CD14-positive monocyte (primary cell): ENCODE results near the gene KRTAP16-1. TPM values are rescaled to one million over a fixed set of nuclear protein-coding genes. Genes with fewer than 3 reads are reported as not detected.

Experiments used
- DNase-seq, 3 donors: peaks; one replicate each; pipeline ENCODE4 v3.0.0-alpha.2; 2011 to 2022
- H2AFZ ChIP-seq: 2 replicates; pipeline ENCODE4 v1.6.0; 2012; ENCODE audit warnings: mild to moderate bottlenecking, low read depth, low read length, inconsistent platforms; ENCODE audit not compliant: insufficient read depth, poor library complexity, severe bottlenecking
- H3K27ac ChIP-seq, 2 donors: 1 replicate in 1 of 2; 2 replicates in 1 of 2; pipeline ENCODE4 v1.5.1; 2012 to 2013; ENCODE audit warnings: low read length in 2 of 2, control low read depth in 1 of 2, inconsistent platforms in 1 of 2, low read depth in 1 of 2, mild to moderate bottlenecking in 1 of 2
- H3K27me3 ChIP-seq, 2 donors: one replicate each; pipeline versions ENCODE4 v1.6.0 to v1.6.1; 2011 to 2013; ENCODE audit warnings: low read length in 2 of 2; ENCODE audit not compliant: control insufficient read depth in 2 of 2, insufficient read depth in 2 of 2
- H3K36me3 ChIP-seq, 2 donors: replicated peaks in 1 of 2; 1 replicate in 1 of 2; 2 replicates in 1 of 2; pipeline versions ENCODE4 v1.5.1 to v1.6.1; 2012 to 2013; ENCODE audit warnings: low read length in 2 of 2, control low read depth in 1 of 2, inconsistent platforms in 1 of 2, mild to moderate bottlenecking in 1 of 2; ENCODE audit not compliant: insufficient read depth in 2 of 2, control insufficient read depth in 1 of 2
- H3K4me1 ChIP-seq, 2 donors: 1 replicate in 1 of 2; 2 replicates in 1 of 2; pipeline versions ENCODE4 v1.5.1 to v1.6.1; 2012 to 2013; ENCODE audit warnings: low read length in 2 of 2, control low read depth in 1 of 2, inconsistent platforms in 1 of 2, mild to moderate bottlenecking in 1 of 2, moderate library complexity in 1 of 2; ENCODE audit not compliant: insufficient read depth in 2 of 2, control insufficient read depth in 1 of 2
- H3K4me2 ChIP-seq: replicated peaks from 2 replicates; pipeline ENCODE3; 2012; ENCODE audit warnings: low read length, moderate library complexity, mild to moderate bottlenecking; ENCODE audit not compliant: poor library complexity, severe bottlenecking; ENCODE audit errors: extremely low read depth
- H3K4me3 ChIP-seq, 3 experiments: fragments of 200-600 bp in 1 of 3; sonication (generic) in 1 of 3; replicated peaks in 1 of 3; 1 replicate in 2 of 3; 2 replicates in 1 of 3; pipeline ENCODE4 v1.5.1; 2011 to 2013; ENCODE audit warnings: low read length in 3 of 3, mild to moderate bottlenecking in 3 of 3, control low read depth in 2 of 3, low read depth in 2 of 3, inconsistent platforms in 1 of 3, moderate library complexity in 1 of 3
- H3K79me2 ChIP-seq: 2 replicates; pipeline ENCODE4 v1.6.0; 2012; ENCODE audit warnings: mild to moderate bottlenecking, control low read depth, inconsistent platforms, low read length, moderate library complexity; ENCODE audit not compliant: insufficient read depth
- H3K9ac ChIP-seq: 2 replicates; pipeline ENCODE4 v1.6.0; 2017; ENCODE audit warnings: low read length, mild to moderate bottlenecking; ENCODE audit not compliant: insufficient read depth, poor library complexity, severe bottlenecking
- H3K9me3 ChIP-seq, 2 donors: replicated peaks in 1 of 2; 1 replicate in 1 of 2; 2 replicates in 1 of 2; pipeline versions ENCODE4 v1.5.1 to v1.6.1; 2012 to 2013; ENCODE audit warnings: low read length in 2 of 2, control low read depth in 1 of 2; ENCODE audit not compliant: control insufficient read depth in 1 of 2, insufficient read depth in 1 of 2
- H4K20me1 ChIP-seq: 2 replicates; pipeline ENCODE4 v1.6.0; 2012; ENCODE audit warnings: mild to moderate bottlenecking, low read length, control low read depth, moderate library complexity; ENCODE audit not compliant: insufficient read depth
- H3K27ac Mint-ChIP-seq, 7 donors: one replicate each; pipeline ENCODE4 v1.8.0; 2020; ENCODE audit warnings: mild to moderate bottlenecking in 7 of 7, mixed read lengths in 7 of 7, moderate library complexity in 6 of 7, inconsistent platforms in 2 of 7
- H3K27me3 Mint-ChIP-seq, 3 donors: one replicate each; pipeline ENCODE4 v1.8.0; 2021 to 2022; ENCODE audit warnings: low read depth in 3 of 3, mild to moderate bottlenecking in 3 of 3, mixed read lengths in 3 of 3, moderate library complexity in 3 of 3, inconsistent platforms in 1 of 3
- H3K36me3 Mint-ChIP-seq, 2 donors: one replicate each; pipeline ENCODE4 v1.8.0; 2020; ENCODE audit warnings: mixed read lengths in 2 of 2, inconsistent platforms in 1 of 2, mild to moderate bottlenecking in 1 of 2
- H3K4me1 Mint-ChIP-seq: one replicate; pipeline ENCODE4 v1.8.0; 2020; ENCODE audit warnings: mild to moderate bottlenecking, mixed read lengths
- H3K4me3 Mint-ChIP-seq, 2 donors: one replicate each; pipeline ENCODE4 v1.8.0; 2020; ENCODE audit warnings: mild to moderate bottlenecking in 2 of 2, mixed read lengths in 2 of 2, moderate library complexity in 1 of 2
- H3K9me3 Mint-ChIP-seq, 7 donors: one replicate each; pipeline ENCODE4 v1.8.0; 2020 to 2022; ENCODE audit warnings: mixed read lengths in 7 of 7, mild to moderate bottlenecking in 6 of 7, moderate library complexity in 6 of 7, inconsistent platforms in 2 of 7
- CTCF ChIP-seq: fragments of 200-600 bp; IDR thresholded peaks from one replicate; pipeline ENCODE4 v1.8.0; 2022; ENCODE audit warnings: antibody characterized with exemption, mild to moderate bottlenecking
- WGBS: methylation state at CpG from one replicate; pipeline ENCODE4 v1.1.5; 2013; ENCODE audit warnings: missing lambda C conversion rate; ENCODE audit not compliant: insufficient coverage; 5-methylcytosine and 5-hydroxymethylcytosine counted together
- intact Hi-C, 2 donors: fragments of 100-400 bp; cut with micrococcal nuclease; formaldehyde crosslinking; loops; one replicate each; pipeline versions ENCODE4 v1.15.0 to v1.15.1; 2023
- polyA plus RNA-seq, 3 donors: library from polyadenylated mRNA; depleted of rRNA in 1 of 3; unstranded in 2 of 3; stranded (reverse) in 1 of 3; fragments of 300-500 nt in 2 of 3; fragments of >200 nt in 1 of 3; fragmentation: Illumina TruSeq in 2 of 3; gene quantifications; 1 replicate in 2 of 3; 2 replicates in 1 of 3; pipeline ENCODE4 v1.2.3, GENCODE V29; 2012 to 2021

The KRTAP16-1 gene
- polyA plus RNA-seq, 3 donors = not detected

DNA sequence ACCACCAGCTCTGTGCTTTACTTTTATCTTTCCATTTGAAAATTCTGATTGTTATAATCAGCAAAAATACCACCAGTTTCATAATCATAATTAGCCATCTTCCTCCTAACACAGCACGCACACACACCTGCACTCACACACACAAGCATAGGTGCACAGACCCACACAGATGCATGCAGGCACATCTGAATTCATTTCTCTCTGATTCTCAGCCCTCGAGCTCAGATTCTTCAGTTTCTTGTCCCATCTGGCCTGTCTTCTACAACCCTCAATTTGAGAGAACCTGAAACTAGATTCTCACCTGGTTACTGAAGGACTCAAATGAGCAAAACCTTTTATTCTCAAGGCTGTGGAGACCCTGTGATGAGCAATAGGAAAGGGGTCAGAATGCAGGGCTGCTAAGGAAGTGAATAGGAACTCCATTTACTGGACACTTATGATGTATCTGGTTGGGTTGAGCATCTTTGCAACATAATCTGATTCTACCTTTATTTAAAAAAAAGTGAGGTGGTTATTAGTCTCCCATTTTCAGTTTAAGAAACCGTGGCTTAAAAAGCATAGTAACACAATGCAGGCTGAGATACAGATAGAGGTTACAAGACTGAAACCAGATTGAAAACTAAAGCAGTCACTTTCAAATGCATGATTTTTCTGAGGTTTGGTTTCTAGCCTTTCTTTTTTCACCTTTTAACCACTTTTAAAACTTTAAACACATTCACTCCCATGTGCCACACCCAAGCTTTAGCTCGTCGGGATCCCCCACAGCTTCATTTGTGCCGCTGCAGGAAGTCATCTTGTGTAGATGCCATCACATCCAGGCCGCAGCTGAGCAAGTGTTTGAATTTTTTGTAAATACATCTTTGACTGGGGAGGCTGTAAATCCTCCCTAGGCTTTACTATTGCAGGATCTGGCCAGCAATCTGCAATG lies 32.1 kb upstream of the KRTAP16-1 start:
- TF ChIP-seq CTCF = no peak
- Histone ChIP-seq H4K20me1 (no peaks in the 10 kb centered on the region), H2AFZ (no peak overlapping the region), H3K9ac (no peak overlapping the region), H3K79me2 (no peaks in the 10 kb centered on the region), H3K27me3 (no peaks in the 10 kb centered on the region), H3K36me3 (no peaks in the 10 kb centered on the region), H3K4me3 (no peak overlapping the region), H3K4me2 (no peak overlapping the region), H3K27ac (no peak overlapping the region), H3K9me3 (peaks cover 15 to 16% of the 10 kb centered on the region in 2 donors), H3K4me1 (peaks cover 22 to 29% of the 10 kb centered on the region in 2 donors)
- no peak overlapping the region for H3K27ac Mint-ChIP-seq
- H3K36me3 Mint-ChIP-seq = peaks cover 0 to 2% of the 10 kb centered on the region in 2 donors
- H3K4me3 Mint-ChIP-seq = no peak overlapping the region
- peaks cover 25% of the 10 kb centered on the region for H3K4me1 Mint-ChIP-seq
- DNase-seq = no peak
- intact Hi-C loops = loop anchor here in 1 of 2 donors (1.0 kb wide), 1 partner anchor 14 kb away; no protein-coding TSS in a partner anchor
- H3K9me3 Mint-ChIP-seq = peaks cover 10 to 23% (median 19%) of the 10 kb centered on the region in 7 donors
- 91% methylated on average over 1 of the region's 7 CpGs for WGBS
- H3K27me3 Mint-ChIP-seq = peaks cover 4 to 6% (median 4%) of the 10 kb centered on the region in 3 donors

GRCh38 chr17:41340494-41340893 lies 31.4 kb upstream of the KRTAP16-1 start:
- Mint-ChIP-seq H3K4me3 (no peak overlapping the region), H3K36me3 (peaks cover 0 to 2% of the 10 kb centered on the region in 2 donors), H3K4me1 (peaks cover 25% of the 10 kb centered on the region), H3K27ac (peak overlapping the region; percentile 51 to 95 (median 89)), H3K27me3 (peaks cover 3 to 6% (median 6%) of the 10 kb centered on the region in 3 donors), H3K9me3 (peaks cover 10 to 20% (median 19%) of the 10 kb centered on the region in 7 donors)
- TF ChIP-seq CTCF = no peak
- Histone ChIP-seq H3K9me3 (peaks cover 15 to 16% of the 10 kb centered on the region in 2 donors), H3K4me2 (peak overlapping the region; percentile 63), H3K9ac (no peak overlapping the region), H3K4me3 (peak overlapping the region in 1 of 3 experiments; percentile 50), H3K4me1 (peaks cover 22 to 29% of the 10 kb centered on the region in 2 donors), H3K79me2 (no peaks in the 10 kb centered on the region), H4K20me1 (no peaks in the 10 kb centered on the region), H2AFZ (peak overlapping the region; percentile 2), H3K27ac (peak overlapping the region in 1 of 2 donors; percentile 70), H3K36me3 (no peaks in the 10 kb centered on the region), H3K27me3 (no peaks in the 10 kb centered on the region)
- DNase-seq = no peak
- intact Hi-C loops = loop anchor here in 1 of 2 donors (1.0 kb wide), 1 partner anchor 15 kb away; no protein-coding TSS in a partner anchor
- WGBS = 85% methylated on average over 2 of the region's 3 CpGs
